22Rv1 (cell line): Measurements from ENCODE around the gene SMAD6.

Experiments
- H3K27ac ChIP-seq: fragments of 450-650 bp; 2 replicates; pipeline ENCODE4 v1.5.1; 2017
- ZFX ChIP-seq: fragments of 450-650 bp; IDR thresholded peaks from 2 replicates; pipeline ENCODE4 v1.6.1; 2017; ENCODE audit warnings: antibody characterized with exemption, borderline replicate concordance
- TF ChIP-seq, protein P1 (sequence below): fragments of 450-650 bp; IDR thresholded peaks from 2 replicates; pipeline ENCODE4 v1.5.1; 2017; ENCODE audit warnings: mild to moderate bottlenecking

The SMAD6 gene

DNA sequence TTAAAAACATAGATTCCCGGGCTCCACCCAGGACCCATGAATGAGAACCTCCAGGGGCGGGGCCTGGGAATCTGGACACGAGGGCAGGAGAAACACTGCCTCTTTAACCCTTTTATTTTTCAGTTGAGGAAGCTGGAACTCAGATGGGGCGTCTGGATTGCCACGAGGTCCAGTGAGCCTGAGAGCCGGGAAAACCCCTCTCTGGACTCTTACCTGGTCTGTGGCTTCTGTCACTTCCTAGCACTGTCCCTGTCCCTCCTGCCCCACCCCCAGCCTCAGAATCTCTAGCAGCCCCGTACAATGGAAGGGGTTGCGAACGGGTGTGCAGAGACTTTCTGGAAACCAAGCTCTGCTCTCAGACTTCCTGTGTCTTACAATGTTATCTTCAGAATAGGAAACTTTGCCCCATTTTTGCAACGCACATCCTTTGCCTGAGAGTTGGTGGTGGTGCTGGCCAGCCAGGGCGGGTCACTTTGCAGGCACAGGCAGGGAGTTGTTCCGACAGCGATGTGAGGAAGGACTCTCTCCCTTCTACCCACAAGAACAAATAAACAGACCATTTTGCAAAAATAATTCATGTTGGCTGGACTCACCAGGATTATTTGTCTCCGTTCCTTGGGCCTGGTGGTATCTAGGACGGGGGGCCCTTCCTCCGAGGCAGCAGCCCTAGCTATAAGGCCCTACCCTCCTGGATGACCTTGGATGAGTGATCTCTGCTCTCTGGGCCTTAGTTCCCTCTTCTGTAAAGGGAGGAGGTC is 59.1 kb downstream of the SMAD6 start:
- TF ChIP-seq ZFX, result no peak
- TF ChIP-seq, protein P1, sequence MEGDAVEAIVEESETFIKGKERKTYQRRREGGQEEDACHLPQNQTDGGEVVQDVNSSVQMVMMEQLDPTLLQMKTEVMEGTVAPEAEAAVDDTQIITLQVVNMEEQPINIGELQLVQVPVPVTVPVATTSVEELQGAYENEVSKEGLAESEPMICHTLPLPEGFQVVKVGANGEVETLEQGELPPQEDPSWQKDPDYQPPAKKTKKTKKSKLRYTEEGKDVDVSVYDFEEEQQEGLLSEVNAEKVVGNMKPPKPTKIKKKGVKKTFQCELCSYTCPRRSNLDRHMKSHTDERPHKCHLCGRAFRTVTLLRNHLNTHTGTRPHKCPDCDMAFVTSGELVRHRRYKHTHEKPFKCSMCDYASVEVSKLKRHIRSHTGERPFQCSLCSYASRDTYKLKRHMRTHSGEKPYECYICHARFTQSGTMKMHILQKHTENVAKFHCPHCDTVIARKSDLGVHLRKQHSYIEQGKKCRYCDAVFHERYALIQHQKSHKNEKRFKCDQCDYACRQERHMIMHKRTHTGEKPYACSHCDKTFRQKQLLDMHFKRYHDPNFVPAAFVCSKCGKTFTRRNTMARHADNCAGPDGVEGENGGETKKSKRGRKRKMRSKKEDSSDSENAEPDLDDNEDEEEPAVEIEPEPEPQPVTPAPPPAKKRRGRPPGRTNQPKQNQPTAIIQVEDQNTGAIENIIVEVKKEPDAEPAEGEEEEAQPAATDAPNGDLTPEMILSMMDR, result no peak
- H3K27ac ChIP-seq, result no peak overlapping the region

DNA sequence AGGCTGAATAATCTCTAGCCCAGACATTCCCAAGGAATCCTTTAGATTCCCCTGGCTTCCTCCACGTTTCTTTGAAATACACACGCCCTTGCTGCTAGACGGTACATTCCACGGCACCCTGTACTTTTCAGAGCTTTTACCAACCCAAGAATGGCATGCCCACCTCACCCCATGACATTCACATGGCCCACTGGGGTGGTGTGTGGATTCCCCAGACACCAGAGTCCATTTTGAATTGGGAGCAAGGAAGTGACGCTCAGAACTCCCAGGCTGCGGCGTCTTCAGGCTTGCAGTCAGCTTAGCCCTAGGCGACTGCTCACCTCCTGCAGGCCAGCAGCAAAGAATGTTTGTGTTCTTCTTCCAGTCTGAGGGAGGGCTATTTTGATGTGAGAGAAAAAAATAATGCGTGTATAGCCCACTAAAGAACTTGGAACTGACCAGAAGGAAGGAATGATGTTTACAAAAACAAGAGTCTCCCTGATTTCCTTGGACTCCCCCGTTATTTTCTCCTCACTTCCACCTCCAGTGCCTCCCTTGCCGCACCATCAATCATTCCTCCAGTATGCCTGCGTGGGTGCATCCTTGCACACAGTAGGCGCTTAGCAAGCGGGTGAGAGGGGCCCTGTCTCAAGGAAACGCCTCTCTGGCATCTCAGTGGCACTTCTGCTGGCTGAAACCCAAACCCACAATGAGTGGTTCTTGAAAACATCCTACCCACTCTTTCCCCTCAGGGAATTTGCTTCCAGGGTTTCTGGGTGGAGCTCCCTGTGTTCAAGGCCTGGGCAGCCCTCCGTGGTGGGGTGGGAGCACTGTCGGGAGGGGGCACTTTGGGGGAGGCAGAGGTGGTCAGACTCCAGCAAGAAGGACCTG is 59.9 kb downstream of the SMAD6 start:
- no peak overlapping the region for H3K27ac ChIP-seq
- TF ChIP-seq, protein P1, result no peak
- no peak for TF ChIP-seq ZFX

DNA sequence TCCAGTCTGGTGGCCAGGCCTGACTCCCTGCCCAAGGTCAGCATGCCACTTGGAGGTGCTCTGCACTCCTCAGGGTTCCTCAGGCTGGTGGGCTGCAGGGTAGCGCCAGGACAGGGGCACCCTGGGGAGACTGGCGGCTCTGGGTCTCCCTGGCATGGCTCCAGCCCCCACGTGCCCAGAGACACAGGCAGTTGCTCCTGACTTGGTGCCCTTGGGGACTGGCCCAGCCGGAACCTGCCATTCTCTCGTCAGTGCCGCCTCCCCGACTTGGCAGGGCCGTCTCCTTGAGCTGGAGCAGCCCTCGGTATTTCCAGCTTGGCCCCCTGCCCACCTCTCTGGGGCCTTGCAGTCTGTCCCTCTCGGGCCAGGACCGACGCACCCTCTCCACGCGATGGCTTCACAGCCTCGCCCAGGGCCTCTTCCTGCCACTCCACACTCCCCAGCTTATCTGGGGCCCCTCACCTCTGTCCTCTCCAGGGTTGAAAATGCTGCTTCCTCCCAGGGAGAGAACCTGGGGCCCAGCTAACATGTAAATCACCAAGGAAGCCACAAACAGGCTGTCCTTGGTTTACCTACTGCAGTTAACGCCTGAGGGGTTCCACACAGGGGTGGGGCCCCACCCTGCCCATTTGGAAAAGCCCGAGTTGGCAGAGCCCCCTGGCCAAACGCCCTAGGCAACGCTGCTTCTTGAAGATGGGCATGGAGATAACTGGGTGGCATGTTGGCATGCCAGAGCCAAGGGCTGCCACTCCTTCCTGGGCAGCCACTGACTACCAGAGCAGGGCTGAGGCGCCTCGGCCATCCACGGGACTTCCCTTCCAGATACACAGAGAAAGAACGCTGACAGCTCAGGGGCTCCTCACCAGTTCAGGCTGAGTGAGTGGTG is 61.4 kb downstream of the SMAD6 start:
- H3K27ac ChIP-seq, result peak overlapping the region; percentile 85

DNA sequence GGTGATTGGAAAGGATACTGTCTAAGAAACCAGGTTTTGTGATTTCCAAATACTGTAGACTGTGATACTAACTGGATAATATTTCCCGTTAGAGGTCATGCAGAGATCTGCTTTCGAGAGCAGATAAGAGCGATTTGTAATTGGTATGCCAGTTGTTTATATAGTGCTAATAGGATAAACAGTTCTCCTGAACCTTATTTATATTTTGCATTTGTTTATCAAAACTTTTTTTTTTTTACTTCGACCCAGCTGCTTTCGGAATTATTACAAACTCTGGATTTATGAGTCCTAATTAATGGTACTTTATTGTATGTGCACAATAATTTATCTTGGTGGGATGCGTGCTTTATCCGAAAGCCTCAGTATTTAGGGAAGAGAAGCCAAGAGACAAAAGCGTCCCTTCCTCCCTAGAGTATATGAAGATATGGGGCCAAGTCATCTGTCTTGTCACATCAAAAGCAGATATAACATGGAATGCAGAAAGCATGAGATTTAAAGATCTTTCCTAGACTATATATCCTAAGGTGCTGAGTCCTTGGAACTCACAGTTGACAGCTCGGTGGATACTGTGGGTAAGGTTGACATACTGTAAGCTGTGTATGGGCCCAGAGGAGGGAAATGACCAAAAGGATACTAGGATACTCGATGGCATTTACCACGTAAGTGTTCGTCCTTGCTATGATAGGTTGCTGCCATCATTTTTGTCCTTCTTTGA is 62.2 kb downstream of the SMAD6 start:
- H3K27ac ChIP-seq, result peak overlapping the region; percentile 85

More for the DNA sequence above, 61.4 kb downstream of the SMAD6 start:
- TF ChIP-seq, protein P1, result no peak
- TF ChIP-seq ZFX, result no peak

DNA sequence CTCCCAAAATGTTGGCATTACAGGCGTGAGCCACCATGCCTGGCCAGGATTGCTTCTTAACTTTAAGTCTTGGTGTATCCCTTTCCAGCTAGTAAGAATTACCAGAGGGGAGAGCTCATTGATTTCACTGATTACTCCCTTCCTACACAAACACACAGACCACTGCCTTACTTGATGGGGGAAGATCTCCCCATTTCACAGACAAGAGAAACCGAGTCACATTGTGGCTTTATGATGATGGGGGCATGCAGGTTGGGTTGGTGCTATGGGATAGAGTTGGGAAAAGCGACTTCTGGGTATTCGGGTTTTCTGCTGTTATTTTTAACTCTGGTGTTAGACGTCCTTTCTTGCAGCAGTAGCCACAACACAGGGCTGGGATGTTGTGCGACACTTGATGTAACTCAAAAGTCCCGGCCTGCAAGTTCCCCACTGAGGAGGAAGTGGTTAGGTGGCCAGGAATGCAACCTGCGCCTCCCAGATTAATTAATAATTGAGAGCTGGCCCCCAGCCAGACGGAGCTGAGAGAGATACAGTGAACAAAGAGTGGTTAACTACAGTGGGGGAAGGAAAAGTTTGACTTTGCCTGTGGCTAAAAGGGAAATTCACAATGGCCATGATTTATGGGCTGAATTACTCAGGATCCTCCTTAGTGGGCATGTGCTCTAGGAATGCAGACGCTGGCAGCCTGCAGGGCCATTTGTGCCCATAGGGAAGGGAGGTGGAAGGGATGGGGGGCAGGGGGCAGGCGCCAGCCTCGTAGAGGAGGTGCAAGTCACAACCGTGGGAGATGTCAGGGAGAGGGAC is 63.6 kb downstream of the SMAD6 start:
- TF ChIP-seq, protein P1, result no peak
- TF ChIP-seq ZFX, result no peak
- peak overlapping the region; percentile 85 for H3K27ac ChIP-seq

More for the DNA sequence above, 62.2 kb downstream of the SMAD6 start:
- TF ChIP-seq ZFX, result no peak
- TF ChIP-seq, protein P1, result no peak
